ENCODE data around the gene EIF2S2. TPM values are rescaled to one million over a fixed set of nuclear protein-coding genes. Genes with fewer than 3 reads are reported as not detected.

Gene EIF2S2
- total RNA-seq, 1 experiment from 2014 or later = 121 TPM

DNA sequence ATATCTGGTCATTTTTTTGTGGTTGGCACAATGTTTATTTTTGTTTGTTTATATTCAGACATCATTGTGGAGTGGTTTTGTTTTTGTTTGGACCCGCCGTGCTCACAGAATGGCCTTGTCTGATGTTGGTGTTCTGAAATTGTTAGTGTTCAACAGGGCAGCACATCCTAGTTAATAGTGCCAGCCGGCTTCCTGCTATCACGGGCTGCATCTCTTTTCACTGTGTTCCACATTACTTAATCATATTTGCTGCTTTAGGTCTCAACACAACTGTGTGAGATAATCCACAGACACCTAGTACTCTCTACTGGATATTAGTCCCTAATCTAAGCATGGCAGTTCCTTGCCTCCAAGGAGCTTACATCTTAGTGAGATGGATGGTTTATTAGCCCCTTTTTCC lies 2.8 kb upstream of the EIF2S2 start (continued):
- TF ChIP-seq, protein P1, sequence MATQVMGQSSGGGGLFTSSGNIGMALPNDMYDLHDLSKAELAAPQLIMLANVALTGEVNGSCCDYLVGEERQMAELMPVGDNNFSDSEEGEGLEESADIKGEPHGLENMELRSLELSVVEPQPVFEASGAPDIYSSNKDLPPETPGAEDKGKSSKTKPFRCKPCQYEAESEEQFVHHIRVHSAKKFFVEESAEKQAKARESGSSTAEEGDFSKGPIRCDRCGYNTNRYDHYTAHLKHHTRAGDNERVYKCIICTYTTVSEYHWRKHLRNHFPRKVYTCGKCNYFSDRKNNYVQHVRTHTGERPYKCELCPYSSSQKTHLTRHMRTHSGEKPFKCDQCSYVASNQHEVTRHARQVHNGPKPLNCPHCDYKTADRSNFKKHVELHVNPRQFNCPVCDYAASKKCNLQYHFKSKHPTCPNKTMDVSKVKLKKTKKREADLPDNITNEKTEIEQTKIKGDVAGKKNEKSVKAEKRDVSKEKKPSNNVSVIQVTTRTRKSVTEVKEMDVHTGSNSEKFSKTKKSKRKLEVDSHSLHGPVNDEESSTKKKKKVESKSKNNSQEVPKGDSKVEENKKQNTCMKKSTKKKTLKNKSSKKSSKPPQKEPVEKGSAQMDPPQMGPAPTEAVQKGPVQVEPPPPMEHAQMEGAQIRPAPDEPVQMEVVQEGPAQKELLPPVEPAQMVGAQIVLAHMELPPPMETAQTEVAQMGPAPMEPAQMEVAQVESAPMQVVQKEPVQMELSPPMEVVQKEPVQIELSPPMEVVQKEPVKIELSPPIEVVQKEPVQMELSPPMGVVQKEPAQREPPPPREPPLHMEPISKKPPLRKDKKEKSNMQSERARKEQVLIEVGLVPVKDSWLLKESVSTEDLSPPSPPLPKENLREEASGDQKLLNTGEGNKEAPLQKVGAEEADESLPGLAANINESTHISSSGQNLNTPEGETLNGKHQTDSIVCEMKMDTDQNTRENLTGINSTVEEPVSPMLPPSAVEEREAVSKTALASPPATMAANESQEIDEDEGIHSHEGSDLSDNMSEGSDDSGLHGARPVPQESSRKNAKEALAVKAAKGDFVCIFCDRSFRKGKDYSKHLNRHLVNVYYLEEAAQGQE (IDR thresholded peaks at IDR 0.05; ENCODE audit: low read depth) = no peak
- TF ChIP-seq ZFX (IDR thresholded peaks at IDR 0.05) (no peak), JUND (IDR thresholded peaks at IDR 0.05) (no peak)

- no peak overlapping the region for H2AFZ ChIP-seq (ENCODE audit: low read depth, low read length, poor library complexity, severe bottlenecking)
- ChIA-PET POLR2A (interaction anchor here (0.6 to 1.8 kb wide), 16 partner anchors 9 to 882 kb away, joined by 3 to 7 read pairs (median 3); partner anchors contain the start of genes CDK5RAP1, CHMP4B and RALY), CTCF (interaction anchor here (1.2 kb wide), 1 partner anchor 35 kb away, joined by 3 read pairs; no protein-coding TSS in a partner anchor), RAD21 (ENCODE audit: low non-redundant PET in 1 of 2, low total read pairs in 2 of 2, uncharacterized antibody in 2 of 2, unreplicated experiment in 2 of 2) (no interaction called here)
- H4K20me1 ChIP-seq (ENCODE audit: insufficient read depth) = peaks cover 13% of the 10 kb centered on the region; the same call in 1 of the 2 replicates
- TSS peak; percentile 100 for BruUV-seq (replicated peaks)
- H3K79me2 ChIP-seq (ENCODE audit: insufficient read depth, low read length) = peaks cover 44% of the 10 kb centered on the region
- peaks cover 6 to 8% of the 10 kb centered on the region in 2 experiments; a peak in 3 of 4 replicates for H3K36me3 ChIP-seq (ENCODE audit: control insufficient read depth in 1 of 2, insufficient read depth in 2 of 2, low read length in 2 of 2)
- peak overlapping the region; percentile 92 for H3K9ac ChIP-seq (ENCODE audit: low read length)
- H3K4me3 ChIP-seq (replicated peaks in 1 of 2; ENCODE audit: low read depth in 1 of 2, low read length in 2 of 2) = peak overlapping the region; percentile 70 to 87
- peak overlapping the region; percentile 34; the same call in 1 of the 2 replicates for H3K27ac ChIP-seq (ENCODE audit: low read depth, low read length)
- DNase-seq (ENCODE audit: low read depth, low spot score) = no peak
- peaks cover 11 to 31% of the 10 kb centered on the region in 2 experiments for H3K4me1 ChIP-seq (ENCODE audit: control insufficient read depth in 1 of 2, insufficient read depth in 2 of 2, low read length in 2 of 2)
- intact Hi-C loops (cut with micrococcal nuclease) = no loop called here
- H3K27me3 ChIP-seq (ENCODE audit: insufficient read depth, low read length) = no peaks in the 10 kb centered on the region
- no peaks in the 10 kb centered on the region for H3K9me3 ChIP-seq (ENCODE audit: control insufficient read depth in 1 of 2, insufficient read depth in 1 of 2, low read depth in 1 of 2, low read length in 2 of 2)
- H3K4me2 ChIP-seq (ENCODE audit: low read length) = peak overlapping the region; percentile 89
- peak; percentile 21 for ATAC-seq
- no peaks in the 10 kb centered on the region for H3K9me2 ChIP-seq (ENCODE audit: insufficient read depth)
- TF ChIP-seq ELF1 (IDR thresholded peaks at IDR 0.05; ENCODE audit: borderline replicate concordance, low read depth) (no peak), CBX3 (IDR thresholded peaks at IDR 0.05; ENCODE audit: low read depth) (no peak), POLR2A (IDR thresholded peaks at IDR 0.05; ENCODE audit: borderline replicate concordance, extremely low read depth, insufficient read depth, insufficient read length) (no peak), SP1 (IDR thresholded peaks at IDR 0.05; ENCODE audit: low read depth) (no peak), SRF (IDR thresholded peaks at IDR 0.05; ENCODE audit: low read depth) (no peak), EGR1 (IDR thresholded peaks at IDR 0.05; ENCODE audit: low read depth) (no peak), YY1 (IDR thresholded peaks at IDR 0.05; ENCODE audit: extremely low read depth, insufficient replicate concordance, low read depth, low read length) (no peak), EZH2 (IDR thresholded peaks at IDR 0.05) (no peak), MAX (IDR thresholded peaks at IDR 0.05) (no peak), TCF7L2 (IDR thresholded peaks at IDR 0.05; ENCODE audit: borderline replicate concordance, extremely low read depth, insufficient read depth, insufficient read length) (no peak), FOSL1 (IDR thresholded peaks at IDR 0.05; ENCODE audit: low read depth) (no peak), ZNF274 (IDR thresholded peaks at IDR 0.05; ENCODE audit: low read depth, low read length) (no peak), SIN3A (IDR thresholded peaks at IDR 0.05; ENCODE audit: low read depth) (no peak), ATF3 (IDR thresholded peaks at IDR 0.05) (no peak)
- TF ChIP-seq, protein P2, sequence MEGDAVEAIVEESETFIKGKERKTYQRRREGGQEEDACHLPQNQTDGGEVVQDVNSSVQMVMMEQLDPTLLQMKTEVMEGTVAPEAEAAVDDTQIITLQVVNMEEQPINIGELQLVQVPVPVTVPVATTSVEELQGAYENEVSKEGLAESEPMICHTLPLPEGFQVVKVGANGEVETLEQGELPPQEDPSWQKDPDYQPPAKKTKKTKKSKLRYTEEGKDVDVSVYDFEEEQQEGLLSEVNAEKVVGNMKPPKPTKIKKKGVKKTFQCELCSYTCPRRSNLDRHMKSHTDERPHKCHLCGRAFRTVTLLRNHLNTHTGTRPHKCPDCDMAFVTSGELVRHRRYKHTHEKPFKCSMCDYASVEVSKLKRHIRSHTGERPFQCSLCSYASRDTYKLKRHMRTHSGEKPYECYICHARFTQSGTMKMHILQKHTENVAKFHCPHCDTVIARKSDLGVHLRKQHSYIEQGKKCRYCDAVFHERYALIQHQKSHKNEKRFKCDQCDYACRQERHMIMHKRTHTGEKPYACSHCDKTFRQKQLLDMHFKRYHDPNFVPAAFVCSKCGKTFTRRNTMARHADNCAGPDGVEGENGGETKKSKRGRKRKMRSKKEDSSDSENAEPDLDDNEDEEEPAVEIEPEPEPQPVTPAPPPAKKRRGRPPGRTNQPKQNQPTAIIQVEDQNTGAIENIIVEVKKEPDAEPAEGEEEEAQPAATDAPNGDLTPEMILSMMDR (IDR thresholded peaks at IDR 0.05 in 2 of 3, conservative IDR thresholded peaks at IDR 0.05 in 1 of 3; ENCODE audit: borderline replicate concordance in 1 of 3, insufficient read depth in 1 of 3, low read depth in 2 of 3, low read length in 2 of 3) = no peak
Measured at GRCh38 chr20:34112600-34113101, 608 bp upstream of the EIF2S2 start.

Measured in HCT116 (cell line).